Liver (tissue), 3 donors: ENCODE measurements around the gene HYKK.

Source experiments
- RAD21 ChIP-seq, 2 donors: IDR thresholded peaks; 2 replicates each; pipeline ENCODE4 v1.6.1; 2016; ENCODE audit warnings: antibody characterized with exemption in 2 of 2, mild to moderate bottlenecking in 2 of 2
- REST ChIP-seq: IDR thresholded peaks from 2 replicates; pipeline ENCODE4 v1.6.1; 2016; ENCODE audit warnings: antibody characterized with exemption, mild to moderate bottlenecking
- TAF1 ChIP-seq: conservative IDR thresholded peaks from 2 replicates; pipeline ENCODE4 v1.6.1; 2016; ENCODE audit warnings: antibody characterized with exemption, mild to moderate bottlenecking
- YY1 ChIP-seq: IDR thresholded peaks from 2 replicates; pipeline ENCODE4 v1.6.1; 2016; ENCODE audit warnings: antibody characterized with exemption, mild to moderate bottlenecking
- TF ChIP-seq, protein P1 (sequence below): fragments of 150-350 bp; IDR thresholded peaks from 2 replicates; pipeline ENCODE4 v1.5.1; 2017; ENCODE audit warnings: improper control_type of control experiment, low read depth, low read length; ENCODE audit not compliant: missing input control
- donor health status: healthy.
- donor health status: healthy.

- TF ChIP-seq, protein P1, sequence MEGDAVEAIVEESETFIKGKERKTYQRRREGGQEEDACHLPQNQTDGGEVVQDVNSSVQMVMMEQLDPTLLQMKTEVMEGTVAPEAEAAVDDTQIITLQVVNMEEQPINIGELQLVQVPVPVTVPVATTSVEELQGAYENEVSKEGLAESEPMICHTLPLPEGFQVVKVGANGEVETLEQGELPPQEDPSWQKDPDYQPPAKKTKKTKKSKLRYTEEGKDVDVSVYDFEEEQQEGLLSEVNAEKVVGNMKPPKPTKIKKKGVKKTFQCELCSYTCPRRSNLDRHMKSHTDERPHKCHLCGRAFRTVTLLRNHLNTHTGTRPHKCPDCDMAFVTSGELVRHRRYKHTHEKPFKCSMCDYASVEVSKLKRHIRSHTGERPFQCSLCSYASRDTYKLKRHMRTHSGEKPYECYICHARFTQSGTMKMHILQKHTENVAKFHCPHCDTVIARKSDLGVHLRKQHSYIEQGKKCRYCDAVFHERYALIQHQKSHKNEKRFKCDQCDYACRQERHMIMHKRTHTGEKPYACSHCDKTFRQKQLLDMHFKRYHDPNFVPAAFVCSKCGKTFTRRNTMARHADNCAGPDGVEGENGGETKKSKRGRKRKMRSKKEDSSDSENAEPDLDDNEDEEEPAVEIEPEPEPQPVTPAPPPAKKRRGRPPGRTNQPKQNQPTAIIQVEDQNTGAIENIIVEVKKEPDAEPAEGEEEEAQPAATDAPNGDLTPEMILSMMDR, result no peak
- TF ChIP-seq TAF1 (no peak), REST (no peak), YY1 (no peak), RAD21 (IDR thresholded peaks at IDR 0.05) (no peak)
Measured at GRCh38 chr15:78563092-78563491, 55.7 kb downstream of the HYKK start.
